Stimulated activated CD8-positive, alpha-beta memory T cell treated with anti-CD3 and anti-CD28 coated beads, Interleukin-15, amount 100 ng/mL, for 4 hours (primary cell): ENCODE results near the gene HOXD12.

Experiments used
- DNase-seq, 2 donors: peaks; one replicate each; pipeline ENCODE4 v3.0.0-alpha.2; 2020; ENCODE audit warnings: low read depth in 2 of 2

Gene HOXD12

DNA sequence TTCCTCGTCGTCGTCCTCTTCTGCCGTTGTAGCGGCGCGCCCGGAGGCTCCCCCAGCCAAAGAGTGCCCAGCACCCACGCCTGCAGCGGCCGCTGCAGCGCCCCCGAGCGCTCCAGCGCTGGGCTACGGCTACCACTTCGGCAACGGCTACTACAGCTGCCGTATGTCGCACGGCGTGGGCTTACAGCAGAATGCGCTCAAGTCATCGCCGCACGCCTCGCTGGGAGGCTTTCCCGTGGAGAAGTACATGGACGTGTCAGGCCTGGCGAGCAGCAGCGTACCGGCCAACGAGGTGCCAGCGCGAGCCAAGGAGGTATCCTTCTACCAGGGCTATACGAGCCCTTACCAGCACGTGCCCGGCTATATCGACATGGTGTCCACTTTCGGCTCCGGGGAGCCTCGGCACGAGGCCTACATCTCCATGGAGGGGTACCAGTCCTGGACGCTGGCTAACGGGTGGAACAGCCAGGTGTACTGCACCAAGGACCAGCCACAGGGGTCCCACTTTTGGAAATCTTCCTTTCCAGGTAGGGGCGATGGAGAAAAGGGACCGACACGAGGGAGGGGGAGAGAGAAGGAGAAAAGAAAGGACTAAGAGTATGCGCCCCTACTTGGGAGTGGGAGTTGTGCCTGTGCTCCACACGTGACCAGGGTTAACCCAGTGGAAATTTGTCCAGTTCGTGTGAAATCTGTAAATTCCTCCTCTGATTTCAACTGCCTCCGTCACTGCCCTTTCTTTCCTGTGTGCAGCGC is 6.3 kb upstream of the HOXD12 start:
- no peak for DNase-seq

DNA sequence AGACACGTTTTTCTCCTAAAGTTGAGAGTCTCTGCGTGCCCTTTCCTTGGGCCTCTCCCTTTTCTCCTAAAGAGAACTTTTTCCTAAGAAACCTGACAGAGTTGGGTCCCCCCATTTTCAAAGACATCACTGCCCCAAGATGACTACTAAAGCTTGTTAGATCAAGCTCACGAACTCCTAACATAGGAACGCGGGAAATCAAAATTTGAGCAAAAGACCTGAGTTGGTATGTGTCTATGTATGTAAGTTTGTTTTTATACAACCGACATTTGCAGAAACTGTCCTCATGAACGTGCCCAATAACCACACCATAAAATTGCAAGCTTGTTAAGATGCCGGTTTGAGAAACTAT is 5.7 kb upstream of the HOXD12 start:
- DNase-seq = no peak

DNA sequence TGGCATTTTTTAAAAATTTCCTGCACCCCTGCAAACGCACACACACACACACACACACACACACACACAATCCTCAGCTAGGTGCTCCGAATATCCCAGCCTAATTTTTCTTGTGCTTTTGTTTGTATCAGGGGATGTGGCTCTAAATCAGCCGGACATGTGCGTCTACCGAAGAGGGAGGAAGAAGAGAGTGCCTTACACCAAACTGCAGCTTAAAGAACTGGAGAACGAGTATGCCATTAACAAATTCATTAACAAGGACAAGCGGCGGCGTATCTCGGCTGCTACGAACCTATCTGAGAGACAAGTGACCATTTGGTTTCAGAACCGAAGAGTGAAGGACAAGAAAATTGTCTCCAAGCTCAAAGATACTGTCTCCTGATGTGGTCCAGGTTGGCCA is 5.2 kb upstream of the HOXD12 start:
- no peak for DNase-seq

DNA sequence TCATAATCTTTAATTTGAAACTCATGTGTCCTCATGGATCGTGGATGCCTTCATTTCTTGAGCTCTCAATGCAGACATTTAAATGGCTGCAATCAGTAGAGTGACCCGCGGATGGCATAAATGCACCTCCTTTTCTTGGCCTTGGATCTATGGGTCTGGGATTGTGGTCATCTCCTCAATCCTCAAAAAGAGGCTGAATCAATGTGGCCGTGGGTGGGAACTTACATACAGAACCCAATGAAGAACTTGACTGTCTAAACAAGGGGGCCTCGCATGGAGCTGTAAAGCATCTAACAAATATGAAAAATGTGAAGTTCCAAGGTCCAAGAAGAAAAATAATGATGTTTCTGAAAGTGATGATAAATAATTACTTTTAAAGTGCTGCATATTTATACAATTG is 4.2 kb upstream of the HOXD12 start:
- no peak for DNase-seq

DNA sequence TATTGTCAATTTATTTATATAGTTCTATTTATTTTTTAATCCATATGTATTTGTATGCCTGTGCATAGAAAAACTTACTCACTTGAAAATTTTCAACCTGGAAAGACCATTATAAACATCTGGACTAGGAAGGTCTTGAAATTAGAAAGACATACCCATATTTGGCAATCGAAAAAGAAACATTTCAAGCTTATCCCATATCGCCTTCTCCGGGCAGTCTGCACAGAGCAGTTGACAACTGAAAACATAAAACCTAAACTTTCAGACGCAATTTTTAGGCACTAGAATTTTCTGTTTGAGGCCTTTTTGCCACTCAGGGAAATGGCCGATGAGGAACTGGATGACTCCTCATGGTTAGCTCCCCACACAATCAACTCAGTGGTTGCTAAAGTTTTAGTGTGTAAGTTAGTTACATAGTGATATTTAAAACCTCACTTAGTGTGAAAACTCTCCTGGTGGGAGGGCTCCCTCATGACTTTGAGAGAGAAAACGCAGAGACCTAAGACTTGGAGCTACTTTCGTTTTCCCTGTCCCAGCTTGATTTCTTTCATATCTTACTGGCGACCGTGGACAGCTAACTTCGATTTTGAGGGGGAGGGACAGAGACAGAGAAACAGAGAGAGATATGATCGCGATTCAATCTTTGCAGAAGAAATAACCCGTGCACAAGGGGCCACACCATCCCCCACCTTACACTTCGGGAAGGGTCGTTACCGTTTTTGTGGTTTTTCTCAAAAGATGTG is 3.2 kb upstream of the HOXD12 start:
- no peak for DNase-seq

DNA sequence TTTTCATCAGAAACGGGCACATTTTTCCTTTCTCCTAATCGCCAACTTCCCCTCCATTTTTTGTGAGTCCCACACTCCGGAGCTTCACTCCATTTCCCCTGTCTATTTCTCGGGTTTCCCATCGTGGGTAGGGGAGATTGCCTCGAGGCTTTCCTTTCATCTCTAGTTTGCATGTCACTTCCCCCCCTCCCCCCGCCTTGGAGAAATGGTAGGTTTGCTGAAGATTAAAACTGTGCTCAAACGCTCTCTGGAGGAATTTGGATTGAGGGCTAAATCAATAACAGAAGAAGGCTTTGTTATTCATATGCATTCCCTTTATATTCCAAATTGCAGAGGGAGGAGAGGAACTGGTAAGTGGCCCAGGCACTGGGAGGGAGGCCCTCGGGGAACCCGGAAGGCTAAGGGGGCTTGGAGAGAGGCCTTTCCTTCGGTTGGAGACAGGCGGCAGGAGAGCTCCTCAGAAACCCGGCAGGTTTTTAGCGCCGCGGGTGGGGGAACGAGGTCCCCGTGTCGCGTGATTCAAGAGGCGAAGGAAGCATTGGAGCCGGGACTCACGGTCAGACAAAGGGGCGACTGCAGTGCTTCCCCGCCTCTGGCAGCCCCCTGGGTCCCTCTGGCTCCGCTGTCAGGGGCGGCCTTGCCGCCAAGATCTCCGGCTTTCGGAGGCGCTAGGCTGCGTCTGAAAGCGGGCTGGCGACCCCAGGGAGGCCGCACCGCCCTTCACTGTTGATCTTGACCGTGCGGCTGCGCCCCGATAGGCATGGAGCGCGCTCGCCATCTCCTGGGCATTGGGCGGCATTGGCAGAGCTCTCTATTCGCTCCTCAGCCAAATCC is 2.4 kb upstream of the HOXD12 start:
- peak; percentile 13 to 19 for DNase-seq

DNA sequence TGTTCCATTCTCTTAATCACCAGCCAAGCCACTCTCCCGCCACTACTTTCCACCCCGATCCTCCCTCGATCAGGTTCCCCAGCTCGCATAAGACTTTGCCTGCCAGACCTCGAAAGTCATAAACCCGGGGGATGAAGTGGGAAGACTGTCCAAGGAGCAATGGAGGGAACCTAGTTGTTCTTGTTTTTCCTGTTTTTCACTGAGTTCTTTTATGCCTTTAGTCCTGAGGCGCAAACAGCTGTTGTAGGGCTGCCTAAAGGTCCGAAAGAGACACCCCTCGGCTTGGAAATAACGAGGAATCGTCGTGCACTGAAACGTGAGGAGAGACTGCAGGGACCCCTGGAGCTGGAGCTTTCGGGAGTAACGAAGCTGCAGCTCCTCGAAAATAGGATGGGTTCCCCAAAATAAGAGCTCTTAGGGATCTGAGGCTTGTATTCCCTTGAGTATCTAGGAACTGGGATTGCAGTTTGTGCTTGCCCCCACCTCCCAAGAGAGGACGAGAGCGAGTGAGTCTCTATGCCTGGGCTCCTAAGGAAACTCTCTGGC is 1.7 kb upstream of the HOXD12 start:
- no peak for DNase-seq

DNA sequence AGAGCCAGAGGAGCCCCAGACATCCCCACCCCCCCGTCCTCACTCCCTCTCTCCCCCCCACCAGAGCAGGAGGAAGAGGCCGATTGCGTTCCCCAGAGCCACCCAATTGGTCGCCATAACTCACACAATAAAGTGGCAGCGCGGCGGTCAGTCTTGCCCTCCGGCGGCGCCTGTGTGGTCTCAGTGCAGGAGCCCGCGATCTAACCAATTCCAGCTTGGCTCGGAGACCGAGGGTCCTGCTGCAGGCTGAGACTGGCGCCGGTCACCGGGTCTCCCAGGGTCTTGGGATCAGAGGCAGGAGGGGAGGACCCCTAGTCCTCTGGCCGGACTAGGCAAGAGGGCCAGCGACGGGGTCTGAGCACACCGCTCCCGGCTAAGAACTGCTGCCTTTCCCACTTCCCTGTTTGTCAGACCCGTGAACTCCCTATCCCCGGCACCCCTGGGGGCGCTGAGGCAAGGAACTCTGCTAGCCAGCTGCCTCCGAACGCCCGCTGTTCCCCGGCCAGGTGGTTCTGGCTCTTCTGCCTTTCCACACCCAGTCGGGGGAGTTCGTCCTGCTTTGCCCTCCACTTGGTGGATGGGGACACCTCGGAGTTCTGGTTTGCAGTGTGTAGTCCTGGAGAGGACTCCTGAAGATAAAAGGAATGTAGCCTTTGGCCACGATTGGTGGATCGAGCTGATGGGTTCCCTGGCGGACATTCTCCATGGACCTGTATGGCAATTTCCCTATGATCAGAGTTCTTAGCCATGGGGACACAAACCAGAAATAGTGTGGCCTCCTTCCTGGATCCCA is 1.0 kb upstream of the HOXD12 start:
- DNase-seq = no peak

DNA sequence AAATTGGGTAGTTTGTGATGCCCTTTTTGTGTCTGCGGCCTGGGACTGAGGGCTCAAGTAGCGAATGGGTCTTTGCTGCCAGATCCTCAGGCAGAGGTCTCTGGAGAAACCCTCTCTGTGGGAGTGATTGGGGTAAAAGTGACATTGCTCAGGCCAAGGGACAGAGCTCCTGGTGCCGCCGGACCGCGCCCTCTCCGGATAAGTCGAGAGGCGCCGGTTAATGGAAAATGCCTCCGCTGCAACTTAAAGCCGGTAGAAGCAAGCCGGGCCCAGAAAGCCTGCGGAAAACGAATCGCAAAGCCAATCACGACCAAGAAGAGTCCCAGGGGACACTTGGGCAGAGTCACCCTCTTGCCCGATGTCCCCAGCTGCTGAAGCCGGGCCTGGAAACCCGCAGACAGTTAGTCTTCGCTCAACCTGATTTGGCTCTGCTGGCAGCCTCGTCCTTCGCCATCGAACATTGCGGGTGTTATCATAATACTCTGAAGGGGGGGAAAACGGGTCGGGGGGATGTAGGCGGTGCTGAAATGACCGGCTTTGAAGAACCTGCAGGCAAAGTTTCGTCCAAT is 352 bp upstream of the HOXD12 start:
- no peak for DNase-seq

DNA sequence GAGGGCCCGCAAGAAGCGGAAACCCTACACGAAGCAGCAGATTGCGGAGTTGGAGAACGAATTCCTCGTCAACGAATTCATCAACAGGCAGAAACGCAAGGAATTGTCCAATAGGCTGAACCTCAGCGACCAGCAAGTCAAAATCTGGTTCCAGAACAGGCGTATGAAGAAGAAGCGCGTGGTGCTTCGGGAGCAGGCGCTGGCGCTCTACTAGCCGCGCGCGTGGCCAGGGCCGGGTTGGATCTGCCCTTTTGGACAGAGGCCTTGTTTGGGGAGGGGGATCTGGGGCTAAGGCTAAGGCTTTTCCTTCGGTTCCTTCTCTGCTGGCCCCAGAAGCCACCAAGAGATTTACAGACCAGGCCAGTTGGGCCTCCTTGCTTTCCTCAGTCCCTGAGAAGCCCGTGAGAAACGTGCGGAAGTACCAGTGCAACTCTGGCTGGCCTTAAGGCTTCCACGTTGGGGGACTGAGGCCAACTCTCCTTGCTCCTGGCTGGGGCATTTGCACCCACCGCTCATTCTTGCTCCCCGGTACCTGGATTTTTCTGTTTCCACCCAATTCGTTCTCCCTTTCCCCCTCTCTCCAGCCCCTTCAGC is 1.0 kb downstream of the HOXD12 start:
- no peak for DNase-seq

DNA sequence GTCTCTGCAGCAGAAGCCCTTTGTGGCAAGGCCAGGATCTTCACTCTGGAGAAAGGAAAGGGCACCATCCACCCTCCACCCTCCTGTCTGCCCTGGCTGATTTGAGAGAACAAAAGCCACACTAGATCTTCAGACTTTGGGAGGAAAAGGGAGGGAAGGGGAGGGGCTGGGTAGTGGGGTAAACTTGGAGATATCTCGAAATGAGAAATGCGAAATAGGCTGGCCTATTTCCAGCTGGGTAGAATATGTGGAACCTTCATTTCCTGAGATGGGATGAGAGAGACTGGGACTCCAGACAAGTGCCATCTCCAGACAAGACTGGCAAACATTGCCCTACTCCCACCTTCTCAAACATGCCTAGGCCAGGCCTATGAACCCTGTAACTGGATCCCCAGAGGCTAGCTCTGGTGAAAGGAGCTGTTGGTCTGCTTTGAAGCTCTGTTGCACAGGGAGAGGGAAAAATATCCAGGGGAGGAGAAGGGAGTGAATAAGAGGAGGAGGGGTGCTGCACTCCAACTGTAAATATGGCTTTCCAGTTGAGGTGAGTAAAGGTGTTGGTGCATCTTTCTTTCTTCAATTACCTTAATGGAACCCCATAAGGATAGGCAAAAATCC is 1.7 kb downstream of the HOXD12 start:
- DNase-seq = no peak

DNA sequence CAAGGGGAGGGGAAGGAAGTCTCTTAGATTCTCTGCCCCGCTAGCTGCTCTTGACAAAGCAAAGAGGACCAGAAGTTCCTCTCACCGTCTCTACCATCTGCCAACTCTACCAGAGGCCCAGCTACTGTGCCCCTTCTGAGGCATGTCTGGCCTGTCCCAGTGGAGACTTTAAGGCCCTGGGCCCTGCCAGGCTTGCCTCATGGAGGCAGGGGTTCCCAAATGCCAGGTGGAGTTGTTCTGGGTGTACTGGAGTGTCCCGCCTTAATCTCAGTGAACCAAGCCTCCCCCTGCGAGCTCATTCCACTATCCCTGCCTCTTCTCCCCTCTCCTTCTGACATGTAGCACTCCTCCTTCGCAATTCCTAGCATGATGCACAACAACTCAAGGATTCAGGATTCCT is 2.2 kb downstream of the HOXD12 start:
- no peak for DNase-seq

DNA sequence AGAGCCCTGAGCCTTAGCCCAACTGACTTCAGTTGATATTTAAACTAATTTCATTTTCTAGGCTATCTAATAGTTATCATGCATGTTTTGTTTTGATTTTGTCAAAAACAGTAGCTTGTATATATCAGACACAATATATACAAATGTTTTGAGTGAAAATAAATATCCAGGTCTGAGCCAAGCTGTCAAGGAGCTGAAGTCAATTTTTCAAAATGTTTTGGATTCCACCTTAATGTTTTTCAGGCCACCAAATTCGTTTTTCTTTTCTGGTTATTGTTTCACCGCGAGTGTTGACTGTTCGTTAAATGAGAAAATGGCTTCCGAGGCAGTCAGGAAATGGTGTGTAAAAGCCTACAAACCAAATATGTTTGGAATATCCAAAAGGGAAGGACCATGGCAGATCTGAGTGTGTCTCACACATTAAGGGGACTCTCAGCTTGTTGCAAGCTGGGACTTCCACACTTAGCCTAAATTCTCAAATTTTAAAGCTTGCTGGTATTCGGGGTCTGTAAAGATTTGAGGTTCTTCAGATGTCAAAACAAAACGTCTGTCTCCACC is 2.8 kb downstream of the HOXD12 start:
- no peak for DNase-seq

DNA sequence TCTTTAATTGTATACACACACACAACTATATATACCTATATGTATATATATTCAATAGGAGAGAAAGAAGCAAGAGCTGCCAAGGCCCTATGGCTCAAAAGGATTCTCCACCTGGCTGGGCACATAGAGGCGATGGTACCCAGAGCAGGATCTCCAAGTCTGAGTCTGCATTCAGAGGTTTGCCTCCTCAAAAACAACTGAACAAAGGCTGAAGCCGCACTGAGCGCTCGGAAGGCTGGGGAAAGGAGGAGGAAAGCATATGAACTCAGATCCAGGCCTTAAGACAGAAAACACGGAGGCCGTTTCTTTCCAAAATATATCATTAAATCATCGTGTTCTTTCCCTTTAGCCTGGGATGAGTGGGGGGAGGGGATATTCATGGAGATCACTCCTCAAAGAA is 3.6 kb downstream of the HOXD12 start:
- no peak for DNase-seq

DNA sequence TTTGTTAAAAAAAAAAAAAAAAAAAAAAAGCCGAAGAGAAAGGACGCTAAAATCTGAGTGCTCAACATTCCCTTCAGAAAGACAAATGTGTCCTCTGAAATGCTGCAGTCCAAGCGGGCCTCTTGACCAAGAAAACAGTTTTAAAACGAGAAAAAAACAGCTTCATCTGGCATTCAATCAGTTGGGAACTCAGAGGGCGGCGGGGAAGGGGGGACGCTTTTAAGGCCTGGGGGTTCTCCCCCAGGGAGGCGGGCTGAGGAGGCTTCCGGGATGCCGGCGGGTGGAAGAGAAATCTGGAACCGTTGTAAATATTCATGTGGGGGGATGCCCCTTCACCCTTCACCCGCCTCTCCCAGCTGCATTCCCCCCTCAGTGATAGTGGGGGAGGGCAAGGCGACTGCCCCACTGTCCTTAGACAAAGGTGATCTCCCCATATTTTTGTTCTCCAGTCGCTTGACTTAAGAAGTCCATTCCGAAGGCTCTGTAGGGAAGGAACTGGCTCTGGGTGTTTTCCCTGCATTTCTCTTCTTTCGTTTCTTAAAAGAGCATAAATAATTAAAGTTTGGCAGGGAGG is 4.2 kb downstream of the HOXD12 start:
- no peak for DNase-seq

DNA sequence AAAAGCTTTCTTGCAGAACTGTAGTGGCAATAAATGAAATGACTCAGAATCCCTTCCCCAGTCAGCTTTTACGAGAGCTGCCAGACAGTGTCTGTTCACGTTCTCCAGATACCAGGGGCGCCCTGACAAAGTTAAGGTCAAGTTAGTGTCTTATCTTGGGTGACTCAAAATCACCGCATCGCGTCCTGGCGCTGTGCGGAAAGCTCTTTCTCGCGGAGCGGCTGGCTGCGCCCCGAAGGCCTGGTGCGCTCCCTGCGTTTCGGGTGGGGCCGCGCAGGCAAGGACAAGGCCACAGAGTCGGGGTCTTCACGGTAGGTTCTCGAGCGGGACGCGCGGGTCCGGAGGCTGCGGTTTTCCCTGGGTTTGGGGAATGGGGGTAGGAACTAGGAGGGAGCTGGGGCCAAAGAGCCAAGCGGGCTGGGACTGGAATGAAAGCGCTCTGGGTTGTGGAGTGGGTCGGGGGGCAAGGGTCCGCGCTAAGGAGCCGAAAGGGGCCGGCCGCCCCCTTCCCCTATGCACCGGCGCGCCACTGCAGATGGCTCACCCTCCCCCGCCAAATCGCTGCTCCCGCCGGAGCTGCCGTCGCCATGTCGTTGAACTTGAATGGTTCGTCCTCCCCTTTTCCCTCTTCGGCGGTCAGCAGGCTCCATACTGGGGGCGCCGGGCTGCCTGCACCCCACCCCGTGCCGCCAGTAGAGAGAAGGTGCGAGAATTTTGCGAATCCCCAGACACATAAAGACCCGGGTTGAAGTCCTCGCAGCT is 4.9 kb downstream of the HOXD12 start:
- no peak for DNase-seq

DNA sequence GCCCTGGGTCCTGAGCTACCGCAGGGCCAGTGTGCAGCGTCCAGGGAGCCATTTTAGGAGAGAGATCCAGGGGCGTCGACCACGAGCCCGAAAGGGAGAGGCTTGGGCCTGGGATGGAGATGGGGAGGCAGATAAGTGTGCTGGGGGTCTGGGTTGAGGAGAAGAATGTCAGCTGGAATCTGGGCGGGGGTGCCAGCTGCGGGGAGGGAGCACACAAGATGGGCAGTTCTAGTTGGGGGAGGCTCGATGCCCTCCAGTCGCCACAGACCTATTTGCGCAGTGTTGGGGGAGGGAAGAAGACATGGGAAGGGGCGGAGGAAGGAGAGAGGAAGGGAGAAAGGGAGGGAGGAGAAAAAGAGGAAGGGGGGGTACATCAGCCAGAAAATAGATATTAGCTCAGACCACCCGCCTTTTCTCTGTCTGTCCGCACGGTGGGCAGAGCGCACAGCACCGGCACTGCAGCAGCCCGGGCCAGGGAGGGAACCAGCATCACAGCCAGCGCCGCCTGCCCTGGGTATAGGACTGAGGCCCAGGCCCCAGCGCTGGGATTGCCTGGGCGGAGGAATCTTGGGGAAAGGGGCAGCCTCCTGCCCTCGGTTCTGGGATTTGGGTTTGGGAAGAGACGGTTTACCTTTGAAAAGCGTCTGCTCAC is 5.6 kb downstream of the HOXD12 start:
- no peak for DNase-seq
